Mucosa of gallbladder (tissue), 1 donor: ENCODE data around the gene CNKSR3. TPM values are rescaled to one million over a fixed set of nuclear protein-coding genes. Genes with fewer than 3 reads are reported as not detected.

Experiments used
- DNase-seq: peaks from one replicate; pipeline ENCODE4 v3.0.0-alpha.2; 2020; ENCODE audit warnings: low spot score
- total RNA-seq: library from RNA; stranded (reverse); gene quantifications from one replicate; pipeline ENCODE4 v1.2.1, GENCODE V29; 2021
- donor health status: DM: no; HTN: no; CAD: no.

Gene CNKSR3
- total RNA-seq, 1 donor from 2014 or later = 39.0 TPM

- no peak for DNase-seq
These were observed 53.3 kb downstream of the CNKSR3 start for GRCh38 chr6:154457046-154457713.

- DNase-seq = no peak
These were observed 57.2 kb downstream of the CNKSR3 start for GRCh38 chr6:154453329-154453728.

DNA sequence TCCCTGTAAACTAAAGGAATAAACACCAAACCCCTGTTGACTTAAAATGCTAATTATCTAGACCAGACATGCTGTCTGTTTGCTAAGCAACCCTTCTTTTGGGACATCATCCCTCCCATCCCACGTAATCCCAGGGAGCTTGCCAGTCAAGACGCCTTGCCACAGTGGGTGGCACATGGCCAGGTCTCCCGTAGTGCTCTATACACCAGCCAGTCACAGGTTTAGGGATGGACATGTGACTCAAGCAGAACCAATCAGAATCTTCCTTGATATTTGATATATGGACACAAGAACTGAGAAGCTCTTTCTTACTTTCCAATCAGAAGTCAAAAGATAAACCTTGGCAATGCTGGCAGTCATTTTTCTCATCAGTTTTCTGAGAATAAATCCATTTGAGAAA lies 60.0 kb downstream of the CNKSR3 start:
- DNase-seq = no peak

DNA sequence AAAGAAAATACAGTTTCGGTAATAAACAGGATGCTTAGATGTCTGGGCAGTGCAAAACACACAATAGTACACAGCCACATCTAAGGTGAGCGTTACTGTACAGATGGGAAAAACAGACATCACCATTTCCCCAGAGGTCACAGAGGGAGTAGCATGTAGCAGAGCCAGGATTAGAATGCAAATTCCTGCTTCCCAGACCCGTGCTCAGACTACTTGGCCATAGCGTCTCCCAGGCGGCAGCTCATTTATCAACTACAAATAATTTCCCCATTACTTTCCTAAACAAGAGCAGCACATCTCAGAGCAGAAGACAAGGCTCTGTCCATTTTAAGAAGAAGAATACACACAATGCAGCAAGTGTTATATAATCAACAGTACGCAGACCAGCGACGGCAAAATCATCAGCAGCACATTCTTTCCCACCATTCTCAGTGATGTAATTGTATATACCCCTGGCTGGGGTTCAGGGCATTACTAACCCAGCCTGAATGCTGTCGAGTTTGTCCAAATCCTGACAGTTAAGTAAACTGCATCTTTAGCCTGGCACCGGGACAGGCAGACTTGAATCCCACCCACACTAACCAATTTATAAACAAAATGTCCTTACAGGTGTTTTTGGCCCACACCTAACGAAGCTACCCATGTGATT lies 61.9 kb downstream of the CNKSR3 start:
- DNase-seq = peak; percentile 50

DNA sequence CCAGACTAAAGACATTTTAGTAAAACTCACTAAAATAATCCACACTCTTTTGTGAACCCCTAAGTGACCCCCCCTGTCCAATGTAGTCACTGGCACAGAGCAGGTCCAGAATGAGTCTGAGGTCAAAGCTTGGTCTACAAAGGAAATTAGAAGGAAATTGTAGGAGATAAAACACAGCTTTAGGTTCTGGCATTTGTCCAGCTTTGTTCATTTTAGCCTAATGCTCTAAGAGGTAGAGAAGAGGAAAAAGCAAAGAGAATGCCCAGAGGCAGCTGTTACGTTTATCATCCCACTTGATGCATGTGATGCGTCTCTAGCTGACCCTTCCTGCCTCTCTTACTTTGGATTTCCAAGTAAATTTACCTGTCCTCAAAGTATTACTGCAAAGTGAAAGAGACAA lies 62.5 kb downstream of the CNKSR3 start:
- DNase-seq = no peak

GRCh38 chr6:154446984-154447383 lies 63.5 kb downstream of the CNKSR3 start:
- no peak for DNase-seq

- DNase-seq = no peak
These were observed 65.1 kb downstream of the CNKSR3 start for GRCh38 chr6:154445417-154445816.

DNA sequence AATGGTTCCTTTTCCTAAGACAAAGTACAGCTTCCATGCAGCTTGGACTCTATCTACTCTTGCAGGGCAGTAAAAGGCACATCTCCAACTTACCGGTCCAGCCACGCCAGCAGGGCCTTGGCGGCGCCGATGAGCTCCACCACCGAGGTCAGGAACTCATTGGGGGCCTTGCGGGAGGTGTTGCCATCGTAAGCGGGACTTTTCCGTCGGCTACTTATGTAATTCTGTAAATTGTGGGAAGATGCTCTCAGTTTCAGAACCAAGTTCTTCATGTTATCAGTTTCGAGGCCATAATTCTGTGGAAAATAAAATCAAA lies 68.5 kb downstream of the CNKSR3 start:
- no peak for DNase-seq

- no peak for DNase-seq
These were observed 70.0 kb downstream of the CNKSR3 start for GRCh38 chr6:154440422-154441043.

- DNase-seq = peak; percentile 67
These were observed 70.5 kb downstream of the CNKSR3 start for GRCh38 chr6:154440022-154440421.

- DNase-seq = no peak
These were observed 71.5 kb downstream of the CNKSR3 start for GRCh38 chr6:154438882-154439415.

DNA sequence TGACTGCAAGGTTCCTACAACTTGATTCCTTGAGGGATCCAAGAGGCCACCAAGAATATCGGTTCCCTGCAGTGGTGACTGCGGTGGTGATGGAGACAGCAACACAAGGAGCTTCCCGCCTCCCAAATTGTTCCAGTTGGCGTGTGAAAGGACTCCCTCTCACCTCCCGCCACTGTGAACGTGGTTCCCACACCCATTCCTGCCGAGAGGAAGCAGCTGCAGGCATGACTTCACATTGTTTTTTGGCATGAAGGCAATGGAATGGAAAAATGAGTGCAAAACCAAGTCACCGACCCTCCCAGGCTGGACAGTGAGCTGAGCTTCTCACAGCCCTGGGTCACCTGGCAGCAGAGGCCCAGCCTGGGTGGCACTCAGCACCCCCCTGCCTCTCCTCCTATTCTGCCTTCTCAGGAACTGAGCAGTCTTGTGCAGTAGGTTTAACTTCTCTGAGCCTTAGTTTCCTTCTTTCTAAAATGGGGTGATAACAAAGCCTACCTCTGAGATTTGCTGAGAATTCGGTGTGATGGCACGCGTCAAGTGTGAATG lies 75.0 kb downstream of the CNKSR3 start:
- DNase-seq = no peak

DNA sequence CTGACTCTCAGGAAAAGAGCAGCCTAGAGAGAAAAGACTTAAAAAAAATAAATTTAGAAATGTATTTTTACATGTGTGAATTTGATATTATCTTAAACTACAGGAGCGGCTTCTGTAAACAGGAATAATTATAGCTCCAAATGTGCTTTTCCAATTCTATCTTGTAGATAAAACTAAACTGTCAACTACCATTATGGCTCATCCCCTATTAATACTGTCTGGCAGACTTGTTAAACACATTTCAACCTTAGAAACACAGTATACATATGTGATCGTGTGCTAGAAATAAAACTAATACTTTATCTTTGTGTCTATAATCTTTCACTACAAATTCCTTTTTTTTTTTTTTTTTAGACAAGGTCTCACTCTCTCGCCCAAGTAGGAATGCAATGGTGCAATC lies 75.8 kb downstream of the CNKSR3 start:
- DNase-seq = no peak

DNA sequence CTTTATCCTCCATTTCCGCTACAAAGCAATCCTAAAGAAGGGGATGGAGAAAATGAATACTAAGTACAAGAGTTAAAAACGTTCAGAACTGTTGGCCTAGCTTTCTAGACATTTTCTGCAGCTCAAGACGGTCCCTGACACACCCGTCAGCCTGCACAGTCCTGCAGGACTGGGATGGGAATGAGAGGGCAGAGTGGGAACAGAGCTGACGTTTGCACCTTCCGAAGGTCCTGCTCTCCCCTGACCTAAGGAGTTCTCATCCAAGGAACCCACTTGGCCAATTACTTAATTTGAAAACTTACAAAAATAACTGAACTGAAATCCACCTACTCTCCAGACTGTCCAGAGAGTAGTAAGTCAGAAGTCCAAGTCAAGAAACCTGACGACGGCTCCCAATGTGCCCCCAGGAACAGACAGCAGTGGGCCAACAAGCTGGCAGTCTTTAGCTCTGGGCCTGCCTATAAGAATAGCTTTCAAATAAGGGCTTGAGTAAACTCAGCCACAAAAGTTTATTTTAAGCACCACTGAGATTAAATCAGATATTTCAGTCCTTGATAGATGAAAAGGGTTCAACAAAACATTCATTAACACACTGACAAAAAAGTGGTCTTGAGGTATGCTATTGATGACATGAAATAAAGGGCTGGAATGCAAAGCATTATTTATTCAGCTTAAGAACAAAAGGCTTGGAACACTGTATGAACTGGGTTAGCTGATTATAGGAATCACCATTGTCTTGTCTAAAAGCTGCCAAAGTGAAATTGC lies 76.8 kb downstream of the CNKSR3 start:
- DNase-seq = no peak

GRCh38 chr6:154432533-154433476 lies 77.7 kb downstream of the CNKSR3 start:
- no peak for DNase-seq

DNA sequence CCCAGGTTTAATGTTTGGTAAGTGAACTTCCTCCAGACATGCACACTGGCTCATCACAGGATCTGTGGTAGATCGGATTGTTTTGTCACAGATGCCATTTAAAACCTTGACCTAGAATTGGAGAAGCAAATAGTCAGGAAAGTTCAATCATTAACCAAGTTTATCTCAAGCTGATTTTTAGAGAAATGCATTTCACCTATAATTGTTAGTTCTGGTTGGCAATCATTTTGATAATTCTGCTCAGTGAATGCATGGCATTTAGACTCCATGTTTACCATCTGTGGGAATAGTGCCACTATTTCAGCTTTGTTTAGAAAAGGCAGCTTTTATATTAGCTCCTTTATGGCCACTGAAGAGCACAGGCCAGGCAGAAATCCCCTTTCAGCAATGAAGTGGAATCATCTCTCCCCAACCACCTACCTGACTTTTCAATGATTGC lies 80.0 kb downstream of the CNKSR3 start:
- DNase-seq = no peak

DNA sequence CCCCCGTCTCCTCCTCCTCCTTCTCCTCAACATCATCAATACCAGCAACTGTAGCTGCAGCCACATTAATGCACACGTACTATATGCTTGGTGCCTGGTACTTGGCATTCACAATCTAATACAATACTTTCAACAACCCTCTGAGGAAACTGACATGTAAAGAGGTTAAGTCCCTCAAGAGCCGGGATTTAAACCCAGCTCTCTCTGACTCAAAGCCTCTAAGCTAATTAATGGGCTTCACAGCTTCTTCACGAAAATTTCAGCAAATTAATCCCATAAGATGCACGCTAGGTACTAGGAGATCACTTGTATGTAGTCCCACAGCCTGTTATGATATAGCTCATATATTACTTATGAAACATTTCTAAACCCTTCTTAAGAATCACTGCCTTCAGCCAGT lies 80.8 kb downstream of the CNKSR3 start:
- DNase-seq = no peak

DNA sequence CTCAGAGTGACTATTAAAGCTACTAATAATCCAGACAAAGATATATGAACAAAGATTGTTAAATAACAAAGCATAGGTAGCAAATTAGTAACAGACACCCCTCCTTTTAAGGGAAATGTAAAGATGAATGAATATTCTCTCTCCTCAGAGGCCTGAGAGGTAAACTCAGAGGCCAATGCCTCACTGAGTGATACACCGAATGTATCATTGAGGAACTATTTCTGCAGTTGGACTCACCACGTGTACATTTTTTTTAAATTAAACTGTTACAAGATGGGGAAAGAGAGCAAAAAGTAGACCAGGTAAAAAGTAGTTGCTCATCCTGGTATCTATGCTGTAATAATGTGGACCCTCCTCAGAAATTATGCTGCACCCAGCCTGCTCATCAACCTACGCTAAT lies 81.6 kb downstream of the CNKSR3 start:
- no peak for DNase-seq

DNA sequence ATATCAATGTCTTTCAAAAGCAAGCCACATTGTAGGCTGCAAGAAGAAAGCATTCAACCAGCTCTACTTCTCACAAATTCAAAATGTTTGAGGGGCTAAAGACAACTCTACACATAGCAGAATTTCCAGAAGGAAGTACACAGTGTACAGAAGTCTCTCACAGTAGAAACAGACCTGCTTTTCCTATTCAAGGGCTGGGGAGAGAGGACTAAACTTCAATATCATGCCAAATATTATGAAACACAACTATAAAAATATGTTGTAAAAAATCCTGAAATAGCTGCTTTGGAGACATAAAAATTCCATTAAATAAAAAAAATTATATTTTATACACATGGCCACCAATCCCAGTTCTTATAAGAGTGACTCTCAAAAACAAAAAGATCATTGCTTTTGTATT lies 83.0 kb downstream of the CNKSR3 start:
- no peak for DNase-seq

- no peak for DNase-seq
These were observed 83.5 kb downstream of the CNKSR3 start for GRCh38 chr6:154426997-154427396.

DNA sequence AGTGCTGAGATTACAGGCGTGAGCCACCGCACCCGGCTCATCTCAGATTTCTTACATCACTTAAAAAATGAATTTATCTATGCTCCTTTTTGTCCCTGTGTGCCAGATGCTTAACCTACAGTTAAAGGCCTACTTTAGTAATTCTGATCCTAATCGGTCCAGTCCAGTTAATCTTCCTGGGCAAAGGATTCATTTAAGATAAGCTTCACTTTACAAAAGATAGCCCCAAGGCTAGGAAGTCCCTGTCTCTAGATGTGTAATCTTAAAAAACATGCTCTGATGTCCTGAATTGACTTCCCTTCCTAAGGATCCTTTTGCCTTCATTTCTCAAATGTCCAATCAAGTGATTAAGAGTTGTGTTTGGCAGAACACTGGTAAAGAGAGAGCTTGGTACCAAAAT lies 85.5 kb downstream of the CNKSR3 start:
- DNase-seq = no peak
